ENCODE measurements around the gene EIF3L.

EIF3L gene

DNA sequence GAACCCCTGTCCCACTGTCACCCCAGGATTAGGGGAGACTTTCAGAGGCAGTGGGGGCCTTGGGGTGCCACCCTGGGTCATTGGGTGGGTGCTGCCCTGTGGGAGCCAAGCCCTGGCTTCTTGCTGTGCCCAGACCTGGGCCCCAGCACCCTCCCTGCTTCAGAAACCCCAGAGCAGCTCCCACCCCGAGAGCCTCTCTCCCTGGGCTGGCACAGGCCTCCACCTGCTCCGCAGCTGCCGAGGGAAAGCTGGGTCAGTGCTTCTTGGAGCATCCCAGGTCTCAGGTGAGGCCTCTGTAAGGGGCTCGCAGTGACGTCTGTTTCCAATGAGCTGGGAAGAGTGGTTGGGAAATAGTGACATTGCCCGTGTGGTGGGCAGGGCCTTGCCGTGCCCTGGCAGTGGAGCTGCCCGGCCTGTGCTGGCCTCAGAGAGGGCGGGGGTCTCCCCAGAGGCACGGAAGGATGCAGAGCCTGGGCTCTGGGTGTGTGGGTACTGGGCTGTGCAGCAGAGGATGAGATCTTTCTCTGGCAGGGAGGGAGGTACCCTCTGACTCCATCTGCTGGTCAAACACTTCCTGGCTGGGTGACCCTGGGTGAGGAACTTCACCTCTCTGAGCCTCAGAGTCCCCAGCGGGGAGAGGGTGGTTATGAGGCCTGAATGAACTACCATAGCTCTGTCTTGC, 81.2 kb downstream of the EIF3L start:
- DNase-seq = no peak

DNA sequence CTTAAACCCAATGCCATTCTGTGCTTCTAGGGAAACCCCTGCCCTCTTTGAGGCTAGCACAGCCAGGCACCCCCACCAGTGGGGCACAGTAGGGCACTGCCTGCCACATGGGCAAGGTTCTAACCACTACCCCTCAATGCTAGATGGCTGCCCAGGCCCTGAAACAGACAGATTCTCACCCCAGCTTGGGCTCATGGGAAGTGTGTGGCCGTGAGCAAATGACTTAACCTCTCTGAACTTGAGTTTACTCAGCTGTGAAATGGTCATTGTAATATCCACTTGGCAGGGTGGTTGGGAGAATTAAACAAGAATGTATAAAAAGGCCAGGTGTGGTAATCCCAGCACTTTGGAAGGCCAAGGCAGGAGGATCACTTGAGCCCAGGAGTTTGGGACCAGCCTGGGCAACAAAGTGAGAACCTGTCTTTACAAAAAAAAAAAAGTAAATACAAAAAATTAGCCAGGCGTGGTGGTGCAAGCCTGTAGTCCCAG, 81.8 kb downstream of the EIF3L start:
- DNase-seq = no peak

DNA sequence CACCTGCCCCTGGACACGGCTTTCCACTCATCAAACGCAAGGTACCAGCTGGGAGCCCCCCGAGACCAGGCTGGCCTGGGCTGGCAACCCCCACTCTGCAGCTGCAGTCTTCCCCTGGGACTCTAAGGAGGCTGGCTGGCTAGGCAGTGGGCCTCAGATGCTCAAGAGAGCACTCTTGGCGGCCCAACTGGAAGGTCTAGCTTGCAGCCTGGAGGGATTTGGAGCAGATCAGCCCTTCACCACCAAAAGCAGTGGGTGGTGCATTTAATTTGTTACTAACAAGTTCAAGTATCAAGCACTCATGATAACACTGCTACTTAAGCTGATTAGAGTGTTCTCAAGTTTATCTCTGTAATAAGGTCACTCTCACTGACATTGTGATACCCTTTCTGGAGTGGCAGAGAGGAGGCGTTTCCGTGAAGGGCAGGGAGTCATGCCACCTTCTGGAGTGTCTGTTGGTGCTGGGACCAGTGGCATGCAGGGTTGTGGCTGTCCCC, 82.7 kb downstream of the EIF3L start:
- no peak for DNase-seq

DNA sequence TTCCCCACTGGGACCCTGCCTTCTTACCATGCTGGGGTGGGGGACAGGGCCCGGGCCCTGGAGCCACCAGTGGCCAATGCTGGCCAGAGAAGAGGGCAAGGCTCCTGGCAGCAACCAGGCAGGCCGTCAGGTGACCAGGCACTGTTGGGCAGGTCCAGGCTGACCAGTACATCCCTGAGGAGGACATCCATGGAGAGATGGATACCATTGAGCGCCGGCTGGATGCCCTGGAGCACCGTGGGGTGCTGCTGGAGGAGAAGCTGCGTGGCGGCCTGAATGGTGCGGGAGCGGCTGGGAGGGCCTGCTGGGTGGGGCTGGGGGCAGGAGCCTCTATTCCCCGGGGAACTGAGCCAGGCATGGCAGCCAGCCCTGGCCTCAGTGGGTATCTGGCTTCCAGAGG, 83.2 kb downstream of the EIF3L start:
- no peak for DNase-seq

DNA sequence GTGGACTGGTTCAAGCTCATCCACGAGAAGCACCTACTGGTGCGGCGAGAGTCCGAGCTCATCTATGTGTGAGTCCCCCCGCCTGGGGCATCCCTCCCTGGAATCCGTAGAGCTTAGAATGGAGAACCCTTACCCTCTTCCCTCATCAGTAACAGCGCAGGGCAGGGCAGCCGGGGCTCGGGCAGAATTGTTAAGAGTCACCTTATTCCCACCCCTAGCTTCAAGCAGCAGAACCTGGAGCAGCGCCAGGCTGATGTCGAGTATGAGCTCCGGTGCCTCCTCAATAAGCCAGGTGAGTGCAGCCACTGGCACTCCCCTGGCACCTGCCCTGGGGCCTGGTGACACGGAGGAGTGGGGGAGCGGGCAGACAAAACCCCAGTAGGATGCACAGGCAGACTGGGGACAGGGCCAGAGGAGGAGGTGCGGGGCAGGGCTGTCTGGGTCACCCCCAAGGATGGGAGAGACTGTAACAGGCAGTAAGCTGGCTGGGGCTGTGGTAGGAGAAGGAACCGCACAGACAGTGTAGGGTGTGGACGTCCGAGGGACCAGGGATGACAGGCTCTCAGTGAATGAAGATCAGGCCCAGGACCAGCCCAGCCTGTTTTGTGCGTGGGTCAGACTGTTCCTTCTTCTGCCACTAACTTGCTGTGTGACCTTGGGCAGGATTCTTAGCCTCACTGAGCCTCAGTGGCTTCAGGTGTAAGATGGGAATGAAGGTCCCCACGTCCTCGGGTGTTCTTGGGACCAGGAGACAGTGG, 83.8 kb downstream of the EIF3L start:
- no peak for DNase-seq

DNA sequence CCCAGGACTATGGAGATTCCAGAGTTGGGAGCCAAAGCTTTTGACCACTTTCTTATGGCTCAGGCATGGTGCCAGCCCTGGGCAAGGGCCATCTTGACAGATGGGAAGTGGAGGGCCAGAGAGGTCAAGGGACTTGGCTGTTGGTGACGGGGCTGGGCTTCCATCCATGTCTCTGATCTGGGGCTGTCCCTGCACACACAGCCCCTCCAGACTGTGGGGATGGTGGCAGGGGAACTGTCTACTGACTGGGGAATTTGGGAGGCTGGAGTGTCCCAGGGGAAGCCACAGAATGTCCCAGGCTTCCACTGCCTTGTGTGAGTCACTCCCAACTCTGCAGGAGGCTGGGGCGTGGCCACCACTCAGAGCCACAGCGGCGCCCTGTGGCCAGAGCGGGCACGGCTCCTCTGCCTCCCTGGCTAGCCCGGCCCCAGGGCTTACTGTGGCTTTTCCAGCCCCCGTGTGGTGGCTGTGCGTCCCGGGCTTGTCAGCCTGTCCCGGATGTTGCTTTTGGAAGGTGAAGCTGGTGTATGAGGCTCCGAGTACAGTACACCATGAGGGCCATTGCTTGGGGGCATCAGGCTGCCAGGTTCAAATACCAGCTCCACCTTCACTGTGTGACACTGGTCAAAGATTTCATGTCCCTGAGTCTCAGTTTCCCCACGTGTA, 84.6 kb downstream of the EIF3L start:
- DNase-seq = peak; percentile 87

All from activated CD4-positive, CD25-positive, alpha-beta regulatory T cell treated with anti-CD3 and anti-CD28 coated beads, Interleukin-2, amount 50 U/mL, for 72 hours (primary cell).